ENCODE data around the gene CTNNB1.

CTNNB1 gene

GRCh38 chr3:41193794-41194539, 5.3 kb upstream of the CTNNB1 start:
- no peak for DNase-seq

GRCh38 chr3:41194701-41195100, 4.6 kb upstream of the CTNNB1 start:
- DNase-seq = no peak

- no peak for DNase-seq
Observed at GRCh38 chr3:41195946-41196345, 3.4 kb upstream of the CTNNB1 start.

GRCh38 chr3:41196499-41197410, 2.5 kb upstream of the CTNNB1 start:
- DNase-seq = no peak

- DNase-seq = no peak
Observed at GRCh38 chr3:41198046-41198445, 1.3 kb upstream of the CTNNB1 start.

GRCh38 chr3:41198526-41198925, 779 bp upstream of the CTNNB1 start:
- peak; percentile 11 for DNase-seq

- DNase-seq = peak; percentile 45
Observed at GRCh38 chr3:41199866-41200668, 762 bp downstream of the CTNNB1 start.

GRCh38 chr3:41200669-41201021, 1.3 kb downstream of the CTNNB1 start:
- peak; percentile 72 for DNase-seq

- no peak for DNase-seq
Observed at GRCh38 chr3:41202075-41202833, 2.9 kb downstream of the CTNNB1 start.

GRCh38 chr3:41202834-41203345, 3.6 kb downstream of the CTNNB1 start:
- DNase-seq = peak; percentile 64

GRCh38 chr3:41204369-41204768, 5.1 kb downstream of the CTNNB1 start:
- no peak for DNase-seq

GRCh38 chr3:41205591-41205990, 6.3 kb downstream of the CTNNB1 start:
- DNase-seq = no peak

- no peak for DNase-seq
Observed at GRCh38 chr3:41207355-41207754, 8.1 kb downstream of the CTNNB1 start.

GRCh38 chr3:41208507-41209220, 9.4 kb downstream of the CTNNB1 start:
- DNase-seq = no peak

- DNase-seq = no peak
Observed at GRCh38 chr3:41209646-41210045, 10.3 kb downstream of the CTNNB1 start.

- no peak for DNase-seq
Observed at GRCh38 chr3:41210966-41211365, 11.7 kb downstream of the CTNNB1 start.

GRCh38 chr3:41212088-41212487, 12.8 kb downstream of the CTNNB1 start:
- no peak for DNase-seq

GRCh38 chr3:41213588-41213987, 14.3 kb downstream of the CTNNB1 start:
- no peak for DNase-seq

GRCh38 chr3:41216422-41216821, 17.1 kb downstream of the CTNNB1 start:
- DNase-seq = no peak

GRCh38 chr3:41216993-41217392, 17.7 kb downstream of the CTNNB1 start:
- peak; percentile 11 for DNase-seq

- DNase-seq = no peak
Observed at GRCh38 chr3:41219424-41219823, 20.1 kb downstream of the CTNNB1 start.

Measured in EL (cell line).